ENCODE data around the gene SEC14L2.

Gene SEC14L2

DNA sequence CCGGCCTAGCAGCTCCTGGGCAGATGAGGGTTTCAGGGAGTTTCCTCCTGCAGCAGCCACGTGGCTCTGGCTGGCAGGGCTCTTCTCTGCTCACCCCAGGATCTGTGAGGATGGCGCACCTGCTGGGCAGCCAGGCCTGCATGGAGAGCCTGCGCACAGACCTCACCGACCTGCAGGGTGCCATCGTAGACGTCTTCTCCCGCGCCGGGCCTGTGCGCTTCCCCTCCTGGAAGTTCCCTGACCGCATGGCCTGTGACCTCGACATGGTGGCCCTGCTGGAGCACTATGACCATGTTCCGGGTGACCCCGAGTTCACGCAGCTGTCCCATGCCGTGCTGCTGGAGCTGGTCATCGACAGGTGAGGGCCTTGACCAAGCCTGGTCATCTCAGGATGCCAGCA lies 30.9 kb upstream of the SEC14L2 start:
- TF ChIP-seq CTCF (IDR thresholded peaks at IDR 0.05; ENCODE audit: low read depth, low read length) (no peak), EZH2phosphoT487 (IDR thresholded peaks at IDR 0.05; ENCODE audit: low read depth) (no peak)
- Histone ChIP-seq H3K9ac (ENCODE audit: low read length) (no peak overlapping the region), H3K27me3 (ENCODE audit: low read depth, low read length) (no peaks in the 10 kb centered on the region), H3K4me1 (ENCODE audit: low read length) (no peaks in the 10 kb centered on the region), H3K9me3 (ENCODE audit: insufficient read depth, low read length) (no peaks in the 10 kb centered on the region), H2AFZ (ENCODE audit: low read depth, low read length) (no peak overlapping the region), H3K4me2 (ENCODE audit: low read length) (no peak overlapping the region), H3K79me2 (ENCODE audit: low read length) (no peaks in the 10 kb centered on the region), H4K20me1 (ENCODE audit: insufficient read depth, low read length) (no peaks in the 10 kb centered on the region), H3K27ac (ENCODE audit: low read length) (no peak overlapping the region), H3K36me3 (replicated peaks; ENCODE audit: low read depth, low read length) (no peaks in the 10 kb centered on the region), H3K4me3 (ENCODE audit: low read length) (no peak overlapping the region)

GRCh38 chr22:30368420-30368819 lies 28.4 kb upstream of the SEC14L2 start:
- Histone ChIP-seq H3K27me3 (ENCODE audit: low read depth, low read length) (no peaks in the 10 kb centered on the region), H3K9ac (ENCODE audit: low read length) (no peak overlapping the region), H2AFZ (ENCODE audit: low read depth, low read length) (no peak overlapping the region), H3K79me2 (ENCODE audit: low read length) (no peaks in the 10 kb centered on the region), H3K36me3 (replicated peaks; ENCODE audit: low read depth, low read length) (no peaks in the 10 kb centered on the region), H3K9me3 (ENCODE audit: insufficient read depth, low read length) (no peaks in the 10 kb centered on the region), H3K4me3 (ENCODE audit: low read length) (no peak overlapping the region), H4K20me1 (ENCODE audit: insufficient read depth, low read length) (no peaks in the 10 kb centered on the region), H3K4me2 (ENCODE audit: low read length) (no peak overlapping the region), H3K27ac (ENCODE audit: low read length) (no peak overlapping the region), H3K4me1 (ENCODE audit: low read length) (no peaks in the 10 kb centered on the region)
- TF ChIP-seq CTCF (IDR thresholded peaks at IDR 0.05; ENCODE audit: low read depth, low read length) (no peak), EZH2phosphoT487 (IDR thresholded peaks at IDR 0.05; ENCODE audit: low read depth) (no peak)

GRCh38 chr22:30370641-30371230 lies 26.1 kb upstream of the SEC14L2 start:
- H3K4me2 ChIP-seq (ENCODE audit: low read length) = no peak overlapping the region
- TF ChIP-seq CTCF (IDR thresholded peaks at IDR 0.05; ENCODE audit: low read depth, low read length) (no peak), EZH2phosphoT487 (IDR thresholded peaks at IDR 0.05; ENCODE audit: low read depth) (no peak)
- H3K36me3 ChIP-seq (replicated peaks; ENCODE audit: low read depth, low read length) = no peaks in the 10 kb centered on the region
- no peaks in the 10 kb centered on the region for H4K20me1 ChIP-seq (ENCODE audit: insufficient read depth, low read length)
- no peaks in the 10 kb centered on the region for H3K4me1 ChIP-seq (ENCODE audit: low read length)
- no peak overlapping the region for H3K27ac ChIP-seq (ENCODE audit: low read length)
- H3K9ac ChIP-seq (ENCODE audit: low read length) = no peak overlapping the region
- H2AFZ ChIP-seq (ENCODE audit: low read depth, low read length) = no peak overlapping the region
- no peaks in the 10 kb centered on the region for H3K27me3 ChIP-seq (ENCODE audit: low read depth, low read length)
- H3K9me3 ChIP-seq (ENCODE audit: insufficient read depth, low read length) = no peaks in the 10 kb centered on the region
- no peak overlapping the region for H3K4me3 ChIP-seq (ENCODE audit: low read length)
- no peaks in the 10 kb centered on the region for H3K79me2 ChIP-seq (ENCODE audit: low read length)

GRCh38 chr22:30371321-30371720 lies 25.5 kb upstream of the SEC14L2 start:
- H3K4me3 ChIP-seq (ENCODE audit: low read length) = no peak overlapping the region
- H3K9ac ChIP-seq (ENCODE audit: low read length) = no peak overlapping the region
- no peak overlapping the region for H2AFZ ChIP-seq (ENCODE audit: low read depth, low read length)
- H3K27me3 ChIP-seq (ENCODE audit: low read depth, low read length) = no peaks in the 10 kb centered on the region
- H3K36me3 ChIP-seq (replicated peaks; ENCODE audit: low read depth, low read length) = no peaks in the 10 kb centered on the region
- no peaks in the 10 kb centered on the region for H4K20me1 ChIP-seq (ENCODE audit: insufficient read depth, low read length)
- no peak overlapping the region for H3K4me2 ChIP-seq (ENCODE audit: low read length)
- no peaks in the 10 kb centered on the region for H3K79me2 ChIP-seq (ENCODE audit: low read length)
- H3K4me1 ChIP-seq (ENCODE audit: low read length) = no peaks in the 10 kb centered on the region
- H3K9me3 ChIP-seq (ENCODE audit: insufficient read depth, low read length) = no peaks in the 10 kb centered on the region
- TF ChIP-seq EZH2phosphoT487 (IDR thresholded peaks at IDR 0.05; ENCODE audit: low read depth) (no peak), CTCF (IDR thresholded peaks at IDR 0.05; ENCODE audit: low read depth, low read length) (no peak)
- no peak overlapping the region for H3K27ac ChIP-seq (ENCODE audit: low read length)

Data from OCI-LY3 (cell line).